ENCODE data around the gene ZBED2. TPM values are rescaled to one million over a fixed set of nuclear protein-coding genes. Genes with fewer than 3 reads are reported as not detected.

ZBED2 gene
- total RNA-seq, 1 experiment from 2014 or later, result 54.7 TPM

DNA sequence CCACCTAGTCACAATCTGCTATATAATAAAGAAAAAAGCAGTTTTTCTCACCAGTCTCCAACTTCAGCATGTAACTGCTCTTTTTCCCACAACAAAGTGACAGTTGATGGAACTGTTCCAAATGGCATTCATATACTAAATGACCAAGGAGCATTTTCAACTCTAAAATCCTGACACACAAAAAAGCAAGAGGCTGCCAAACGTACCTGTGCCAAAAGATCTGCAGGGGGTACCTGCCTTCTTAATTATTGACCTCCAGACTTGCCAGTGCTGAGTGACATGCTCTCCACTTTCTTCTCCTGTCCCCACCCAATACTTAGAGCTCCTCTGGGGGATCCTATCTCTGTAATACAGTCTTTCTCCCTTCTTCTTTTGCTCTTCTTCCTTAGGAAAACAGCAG lies 18.0 kb downstream of the ZBED2 start:
- Histone ChIP-seq H3K4me1 (replicated peaks; ENCODE audit: insufficient read depth) (peaks cover 8% of the 10 kb centered on the region; the same call in 1 of the 2 replicates), H3K9me3 (ENCODE audit: insufficient read depth, low read depth) (no peaks in the 10 kb centered on the region), H3K36me3 (ENCODE audit: low read depth) (no peaks in the 10 kb centered on the region), H3K79me2 (ENCODE audit: low read depth) (no peaks in the 10 kb centered on the region), H3K4me3 (no peak overlapping the region), H3K27ac (no peak overlapping the region), H2AFZ (no peak overlapping the region), H3K9me2 (ENCODE audit: insufficient read depth) (no peaks in the 10 kb centered on the region), H3K27me3 (ENCODE audit: insufficient read depth, low read depth) (no peaks in the 10 kb centered on the region), H3K4me2 (no peak overlapping the region), H3F3A (ENCODE audit: insufficient read depth, low read depth) (no peaks in the 10 kb centered on the region), H4K20me1 (ENCODE audit: insufficient read depth) (no peaks in the 10 kb centered on the region)
- intact Hi-C loops (cut with micrococcal nuclease; ENCODE audit: unreplicated experiment), result loop anchor here (1.0 to 10.0 kb wide), 3 partner anchors 140 to 468 kb away; no protein-coding TSS in a partner anchor
- CTCF ChIA-PET, result interaction anchor here (0.9 to 3.0 kb wide), 5 partner anchors 18 to 138 kb away, joined by 3 to 23 read pairs (median 18); partner anchors contain the start of gene ZBED2
- BruUV-seq (replicated peaks), result no TSS peak
- POLR2A ChIA-PET (ENCODE audit: unreplicated experiment), result interaction anchor here (1.0 kb wide), 1 partner anchor 18 kb away, joined by 8 read pairs; the partner anchor contains the start of gene ZBED2
- no peak for DNase-seq
- no peak for TF ChIP-seq EZH2 (IDR thresholded peaks at IDR 0.05; ENCODE audit: low read depth)
- TF ChIP-seq, protein P1, sequence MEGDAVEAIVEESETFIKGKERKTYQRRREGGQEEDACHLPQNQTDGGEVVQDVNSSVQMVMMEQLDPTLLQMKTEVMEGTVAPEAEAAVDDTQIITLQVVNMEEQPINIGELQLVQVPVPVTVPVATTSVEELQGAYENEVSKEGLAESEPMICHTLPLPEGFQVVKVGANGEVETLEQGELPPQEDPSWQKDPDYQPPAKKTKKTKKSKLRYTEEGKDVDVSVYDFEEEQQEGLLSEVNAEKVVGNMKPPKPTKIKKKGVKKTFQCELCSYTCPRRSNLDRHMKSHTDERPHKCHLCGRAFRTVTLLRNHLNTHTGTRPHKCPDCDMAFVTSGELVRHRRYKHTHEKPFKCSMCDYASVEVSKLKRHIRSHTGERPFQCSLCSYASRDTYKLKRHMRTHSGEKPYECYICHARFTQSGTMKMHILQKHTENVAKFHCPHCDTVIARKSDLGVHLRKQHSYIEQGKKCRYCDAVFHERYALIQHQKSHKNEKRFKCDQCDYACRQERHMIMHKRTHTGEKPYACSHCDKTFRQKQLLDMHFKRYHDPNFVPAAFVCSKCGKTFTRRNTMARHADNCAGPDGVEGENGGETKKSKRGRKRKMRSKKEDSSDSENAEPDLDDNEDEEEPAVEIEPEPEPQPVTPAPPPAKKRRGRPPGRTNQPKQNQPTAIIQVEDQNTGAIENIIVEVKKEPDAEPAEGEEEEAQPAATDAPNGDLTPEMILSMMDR (conservative IDR thresholded peaks at IDR 0.05), result no peak

DNA sequence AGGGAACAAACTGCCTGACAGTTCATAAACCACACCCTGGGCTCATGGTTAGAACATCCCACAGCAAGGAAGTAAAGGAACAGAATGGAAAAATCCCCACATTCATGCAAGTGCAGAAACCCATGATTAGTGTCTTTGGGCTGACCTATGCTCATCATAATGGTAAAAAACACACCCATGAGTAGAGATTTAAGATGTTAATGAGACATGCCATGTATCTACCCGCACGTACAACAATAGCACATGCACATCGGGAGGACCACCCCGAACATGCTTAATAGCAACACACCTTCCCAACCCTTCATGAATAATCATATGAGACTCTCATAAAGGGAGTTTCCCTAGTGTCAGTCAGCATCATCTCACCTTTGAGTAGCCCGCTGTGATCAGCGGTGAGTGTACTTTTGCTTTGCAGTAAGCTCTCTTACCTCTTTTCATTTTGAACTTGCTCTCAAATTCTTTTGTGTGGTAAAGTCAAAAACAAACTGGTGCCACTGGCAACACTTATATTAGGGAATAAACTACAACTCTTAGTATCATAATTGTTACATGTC lies 23.2 kb downstream of the ZBED2 start:
- Histone ChIP-seq H3K27ac (no peak overlapping the region), H3K4me3 (no peak overlapping the region), H4K20me1 (ENCODE audit: insufficient read depth) (no peaks in the 10 kb centered on the region), H2AFZ (no peak overlapping the region), H3K4me2 (no peak overlapping the region), H3K27me3 (ENCODE audit: insufficient read depth, low read depth) (no peaks in the 10 kb centered on the region), H3K9me3 (ENCODE audit: insufficient read depth, low read depth) (no peaks in the 10 kb centered on the region), H3K4me1 (replicated peaks; ENCODE audit: insufficient read depth) (no peaks in the 10 kb centered on the region), H3F3A (ENCODE audit: insufficient read depth, low read depth) (no peaks in the 10 kb centered on the region), H3K79me2 (ENCODE audit: low read depth) (no peaks in the 10 kb centered on the region), H3K36me3 (ENCODE audit: low read depth) (no peaks in the 10 kb centered on the region), H3K9me2 (ENCODE audit: insufficient read depth) (no peaks in the 10 kb centered on the region; the same call in 1 of the 2 replicates)
- POLR2A ChIA-PET (ENCODE audit: unreplicated experiment), result no interaction called here
- no TSS peak for BruUV-seq (replicated peaks)
- intact Hi-C loops (cut with micrococcal nuclease; ENCODE audit: unreplicated experiment), result loop anchor here (10.0 kb wide), 1 partner anchor 473 kb away; no protein-coding TSS in a partner anchor
- CTCF ChIA-PET, result no interaction called here
- TF ChIP-seq, protein P1 (conservative IDR thresholded peaks at IDR 0.05), result no peak
- TF ChIP-seq EZH2 (IDR thresholded peaks at IDR 0.05; ENCODE audit: low read depth), result no peak
- DNase-seq, result no peak

DNA sequence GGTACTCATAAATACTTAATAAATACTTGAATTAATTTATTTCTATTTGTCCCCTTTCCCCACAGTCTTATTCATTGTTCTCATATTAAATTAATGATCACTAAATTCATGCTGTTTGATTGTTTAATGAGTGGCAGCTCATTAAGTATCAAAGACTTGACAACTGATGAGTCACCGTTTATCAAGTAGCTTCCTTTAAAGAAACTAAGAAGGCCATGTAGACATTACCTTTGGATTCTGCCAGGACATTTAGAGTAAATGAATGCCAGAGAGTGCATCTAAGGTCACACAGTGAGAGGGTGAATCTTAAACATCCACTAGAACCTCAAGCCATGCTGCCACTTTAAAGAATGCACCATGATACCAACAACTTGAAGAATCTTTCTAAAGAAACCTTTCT lies 23.9 kb downstream of the ZBED2 start:
- no peaks in the 10 kb centered on the region; the same call in 1 of the 2 replicates for H3K9me2 ChIP-seq (ENCODE audit: insufficient read depth)
- no TSS peak for BruUV-seq (replicated peaks)
- no peaks in the 10 kb centered on the region for H3K9me3 ChIP-seq (ENCODE audit: insufficient read depth, low read depth)
- TF ChIP-seq, protein P1 (conservative IDR thresholded peaks at IDR 0.05), result no peak
- no peak for TF ChIP-seq EZH2 (IDR thresholded peaks at IDR 0.05; ENCODE audit: low read depth)
- H3K4me3 ChIP-seq, result no peak overlapping the region
- H4K20me1 ChIP-seq (ENCODE audit: insufficient read depth), result no peaks in the 10 kb centered on the region
- POLR2A ChIA-PET (ENCODE audit: unreplicated experiment), result interaction anchor here (0.5 kb wide), 1 partner anchor 468 kb away, joined by 3 read pairs; no protein-coding TSS in a partner anchor
- CTCF ChIA-PET, result no interaction called here
- H3K27me3 ChIP-seq (ENCODE audit: insufficient read depth, low read depth), result no peaks in the 10 kb centered on the region
- no peaks in the 10 kb centered on the region for H3F3A ChIP-seq (ENCODE audit: insufficient read depth, low read depth)
- intact Hi-C loops (cut with micrococcal nuclease; ENCODE audit: unreplicated experiment), result loop anchor here (10.0 kb wide), 1 partner anchor 474 kb away; no protein-coding TSS in a partner anchor
- no peaks in the 10 kb centered on the region for H3K36me3 ChIP-seq (ENCODE audit: low read depth)
- no peak overlapping the region for H3K4me2 ChIP-seq
- no peak overlapping the region for H2AFZ ChIP-seq
- no peaks in the 10 kb centered on the region for H3K79me2 ChIP-seq (ENCODE audit: low read depth)
- no peak overlapping the region for H3K27ac ChIP-seq
- no peak for DNase-seq
- H3K4me1 ChIP-seq (replicated peaks; ENCODE audit: insufficient read depth), result no peaks in the 10 kb centered on the region

All from PC-9 (cell line).